HG02678 (cell line): ENCODE data around the gene GSTA2.
"Not testable (repeated sequence)": the region's sequence is repeated elsewhere in the genome, so short reads cannot be mapped to it uniquely, and the experiment has no call there.

Experiments
- ATAC-seq: cut with Tn5 transposase; IDR thresholded peaks from one replicate; pipeline ENCODE4 v1.9.1; 2021; ENCODE audit warnings: mild to moderate bottlenecking, moderate library complexity; ENCODE audit not compliant: unreplicated experiment

The GSTA2 gene

GRCh38 chr6:52760105-52760765 is 3.0 kb downstream of the GSTA2 start:
- ATAC-seq: no peak

GRCh38 chr6:52759085-52759484 is 4.2 kb downstream of the GSTA2 start:
- ATAC-seq: no peak

- not testable (repeated sequence) for ATAC-seq
These were observed 5.5 kb downstream of the GSTA2 start for GRCh38 chr6:52757651-52758338.

GRCh38 chr6:52754443-52754842 is 8.8 kb downstream of the GSTA2 start:
- ATAC-seq: no peak

- ATAC-seq: not testable (repeated sequence)
These were observed 10.1 kb downstream of the GSTA2 start for GRCh38 chr6:52753137-52753536.

GRCh38 chr6:52752310-52752709 is 11.0 kb downstream of the GSTA2 start:
- ATAC-seq: no peak

GRCh38 chr6:52749556-52750152 is 13.6 kb downstream of the GSTA2 start:
- ATAC-seq: no peak

- not testable (repeated sequence) for ATAC-seq
These were observed 16.0 kb downstream of the GSTA2 start for GRCh38 chr6:52747301-52747700.

- no peak for ATAC-seq
These were observed 17.1 kb downstream of the GSTA2 start for GRCh38 chr6:52746213-52746612.

- ATAC-seq: no peak
These were observed 17.5 kb downstream of the GSTA2 start for GRCh38 chr6:52745764-52746201.

GRCh38 chr6:52741872-52742271 is 21.4 kb downstream of the GSTA2 start:
- no peak for ATAC-seq

- ATAC-seq: no peak
These were observed 23.6 kb downstream of the GSTA2 start for GRCh38 chr6:52739627-52740026.

GRCh38 chr6:52739134-52739533 is 24.1 kb downstream of the GSTA2 start:
- no peak for ATAC-seq

- no peak for ATAC-seq
These were observed 27.1 kb downstream of the GSTA2 start for GRCh38 chr6:52736145-52736544.

- no peak for ATAC-seq
These were observed 28.2 kb downstream of the GSTA2 start for GRCh38 chr6:52735071-52735470.

GRCh38 chr6:52734072-52734471 is 29.2 kb downstream of the GSTA2 start:
- ATAC-seq: no peak

- no peak for ATAC-seq
These were observed 30.1 kb downstream of the GSTA2 start for GRCh38 chr6:52733172-52733571.

GRCh38 chr6:52731719-52732118 is 31.6 kb downstream of the GSTA2 start:
- ATAC-seq: no peak

- no peak for ATAC-seq
These were observed 33.7 kb downstream of the GSTA2 start for GRCh38 chr6:52729576-52729975.

- ATAC-seq: no peak
These were observed 34.9 kb downstream of the GSTA2 start for GRCh38 chr6:52728394-52728793.

- ATAC-seq: no peak
These were observed 35.4 kb downstream of the GSTA2 start for GRCh38 chr6:52727908-52728307.
